Brain microvascular endothelial cell (primary cell): ENCODE measurements around the gene PLPP3.
A peak's percentile ranks its signal among the peaks of the same experiment; 100 is the strongest.
"Not testable (repeated sequence)": the region's sequence is repeated elsewhere in the genome, so short reads cannot be mapped to it uniquely, and the experiment has no call there.

Experiments
- DNase-seq: peaks from one replicate; pipeline ENCODE4 v3.0.0-alpha.2; 2020
- H3K27ac ChIP-seq: fragments of 250-450 bp; sonication (Bioruptor Pico); 2 replicates; pipeline ENCODE4 v1.5.1; 2020; ENCODE audit warnings: mild to moderate bottlenecking, moderate library complexity
- H3K27me3 ChIP-seq: fragments of 250-450 bp; sonication (Bioruptor Pico); replicated peaks from 2 replicates; pipeline ENCODE4 v1.5.1; 2020; ENCODE audit warnings: mild to moderate bottlenecking
- H3K36me3 ChIP-seq: fragments of 250-450 bp; sonication (Bioruptor Pico); replicated peaks from 2 replicates; pipeline ENCODE4 v1.5.1; 2020; ENCODE audit warnings: mild to moderate bottlenecking
- H3K4me3 ChIP-seq: 2 replicates; pipeline ENCODE4 v1.5.1; 2011; ENCODE audit warnings: low read depth, mild to moderate bottlenecking, control low read depth, low read length, moderate library complexity
- CTCF ChIP-seq: IDR thresholded peaks from 2 replicates; pipeline ENCODE4 v1.5.1; 2011; ENCODE audit warnings: low read depth, mild to moderate bottlenecking, moderate library complexity, low read length, control low read depth, inconsistent platforms; ENCODE audit errors: missing control alignments
- in situ Hi-C: cut with HindIII; loops from 2 replicates; pipeline ENCODE4 v1.10.0; 2017; ENCODE audit warnings: low sequenced_read_pairs, low pct_ligation_motif_present

The PLPP3 gene

GRCh38 chr1:56617141-56617540, 37.8 kb upstream of the PLPP3 start:
- no peaks in the 10 kb centered on the region for H3K27me3 ChIP-seq
- no peak for TF ChIP-seq CTCF

DNA sequence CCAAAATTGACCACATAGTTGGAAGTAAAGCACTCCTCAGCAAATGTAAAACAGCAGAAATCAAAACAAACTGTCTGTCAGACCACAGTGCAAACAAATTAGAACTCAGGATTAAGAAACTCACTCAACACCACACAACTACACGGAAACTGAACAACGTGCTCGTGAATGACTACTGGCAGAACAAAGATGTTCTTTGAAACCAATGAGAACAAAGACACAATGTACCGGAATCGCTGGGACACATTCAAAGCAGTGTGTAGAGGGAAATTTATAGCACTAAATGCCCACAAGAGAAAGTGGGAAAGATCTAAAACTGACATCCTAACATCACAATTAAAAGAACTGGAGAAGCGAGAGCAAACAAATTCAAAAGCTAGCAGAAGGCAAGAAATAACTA, 31.4 kb upstream of the PLPP3 start:
- H3K27me3 ChIP-seq, H3K36me3 ChIP-seq, H3K27ac ChIP-seq, H3K4me3 ChIP-seq, DNase-seq, in situ Hi-C loops: not testable (repeated sequence)

More at GRCh38 chr1:56617141-56617540, 37.8 kb upstream of the PLPP3 start:
- Histone ChIP-seq H3K36me3 (no peaks in the 10 kb centered on the region), H3K27ac (no peak overlapping the region), H3K4me3 (no peak overlapping the region)
- in situ Hi-C loops = no loop called here
- peak; percentile 27 for DNase-seq

DNA sequence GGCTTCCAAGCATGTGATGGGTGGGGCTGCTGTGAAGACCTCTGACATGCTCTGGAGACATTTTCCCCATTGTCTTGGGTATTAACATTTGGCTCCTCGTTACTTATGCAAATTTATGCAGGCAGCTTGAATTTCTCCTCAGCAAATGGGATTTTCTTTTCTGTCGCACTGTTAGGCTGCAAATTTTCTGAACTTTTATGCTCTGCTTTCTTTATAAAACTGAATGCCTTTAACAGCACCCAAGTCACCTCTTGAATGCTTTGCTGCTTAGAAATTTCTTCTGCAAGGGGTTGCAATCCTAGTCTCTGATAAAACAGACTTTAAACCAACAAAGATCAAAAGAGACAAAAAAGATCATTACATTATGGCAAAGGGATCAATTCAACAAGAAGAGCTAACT, 30.7 kb upstream of the PLPP3 start:
- DNase-seq, H3K4me3 ChIP-seq, H3K27me3 ChIP-seq, H3K27ac ChIP-seq, in situ Hi-C loops, H3K36me3 ChIP-seq: not testable (repeated sequence)

DNA sequence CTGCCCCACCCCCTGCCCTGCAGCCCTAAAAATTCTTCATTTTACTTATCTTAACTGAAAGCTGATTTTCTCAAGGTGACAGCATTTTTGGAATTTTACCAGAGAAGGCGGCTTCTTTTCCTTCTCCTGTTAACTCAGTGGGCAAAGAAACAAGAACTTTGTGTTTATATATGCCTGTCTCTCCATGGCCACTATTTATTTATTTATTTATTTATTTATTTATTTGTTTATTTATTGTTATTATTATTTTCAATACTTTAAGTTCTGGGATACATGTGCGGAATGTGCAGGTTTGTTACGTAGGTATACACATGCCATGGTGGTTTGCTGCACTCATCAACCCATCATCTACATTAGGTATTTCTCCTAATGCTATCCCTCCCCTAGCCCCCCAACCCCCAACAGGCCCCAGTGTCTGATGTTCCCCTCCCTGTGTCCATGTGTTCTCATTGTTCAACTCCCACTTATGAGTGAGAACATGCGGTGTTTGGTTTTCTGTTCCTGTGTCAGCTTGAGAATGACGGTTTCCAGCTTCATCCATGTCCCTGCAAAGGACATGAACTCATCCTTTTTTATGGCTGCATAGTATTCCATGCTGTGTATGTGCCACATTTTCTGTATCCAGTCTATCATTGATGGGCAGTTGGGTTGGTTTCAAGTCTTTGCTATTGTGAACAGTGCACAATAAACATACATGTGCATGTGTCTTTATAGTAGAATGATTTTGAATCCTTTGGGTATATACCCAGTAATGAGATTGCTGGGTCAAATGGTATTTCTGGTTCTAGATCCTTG, 16.2 kb upstream of the PLPP3 start:
- H3K27me3 ChIP-seq, H3K27ac ChIP-seq, H3K36me3 ChIP-seq, in situ Hi-C loops, DNase-seq, H3K4me3 ChIP-seq: not testable (repeated sequence)

DNA sequence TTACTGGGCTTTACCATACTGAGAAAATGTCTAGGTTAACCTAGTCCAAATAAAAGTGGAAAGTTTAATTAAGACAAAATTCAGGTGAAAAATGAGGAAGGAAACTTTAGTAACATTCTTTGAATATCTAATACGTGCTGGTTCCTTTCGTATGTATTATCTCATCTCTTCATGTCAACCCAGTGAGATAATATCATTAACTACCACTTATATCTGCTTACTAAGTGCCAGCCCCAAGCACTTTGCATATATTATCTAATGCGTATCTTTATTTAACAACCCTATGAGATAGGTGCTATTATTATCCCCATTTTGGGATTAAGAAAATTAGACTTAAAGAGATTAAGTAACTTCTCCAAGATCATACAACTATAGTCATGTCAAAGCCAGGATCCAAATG, 12.5 kb upstream of the PLPP3 start:
- no peak overlapping the region for H3K4me3 ChIP-seq
- no peaks in the 10 kb centered on the region for H3K27me3 ChIP-seq
- H3K27ac ChIP-seq = no peak overlapping the region
- no peak for DNase-seq
- TF ChIP-seq CTCF = no peak
- H3K36me3 ChIP-seq = no peaks in the 10 kb centered on the region
- in situ Hi-C loops = no loop called here

DNA sequence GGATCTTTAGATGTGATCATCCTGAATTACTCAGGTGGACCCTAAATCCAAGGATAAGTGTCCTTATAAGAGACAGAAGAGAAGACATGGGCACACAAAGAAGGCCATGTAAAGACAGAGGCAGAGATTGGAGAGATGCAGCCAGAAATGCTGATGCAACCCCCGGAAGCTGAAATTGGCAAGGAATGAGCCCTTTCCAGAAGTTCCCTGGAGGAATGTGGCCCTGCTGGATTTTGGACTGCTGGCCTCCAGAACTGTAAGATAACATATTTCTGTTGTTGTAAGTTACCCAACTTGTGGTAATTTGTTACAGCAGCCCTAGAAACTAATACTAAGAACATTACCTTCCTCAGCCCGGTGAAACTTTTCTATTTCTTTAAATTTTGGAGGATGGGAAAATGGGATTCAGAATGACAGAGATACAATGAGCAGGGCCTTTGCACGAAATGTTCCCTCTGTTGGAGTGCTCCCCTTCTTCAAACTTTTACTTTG, 11.2 kb upstream of the PLPP3 start:
- Histone ChIP-seq H3K4me3 (no peak overlapping the region), H3K27me3 (no peaks in the 10 kb centered on the region), H3K36me3 (no peaks in the 10 kb centered on the region), H3K27ac (no peak overlapping the region)
- in situ Hi-C loops = no loop called here
- TF ChIP-seq CTCF = no peak
- DNase-seq = no peak

DNA sequence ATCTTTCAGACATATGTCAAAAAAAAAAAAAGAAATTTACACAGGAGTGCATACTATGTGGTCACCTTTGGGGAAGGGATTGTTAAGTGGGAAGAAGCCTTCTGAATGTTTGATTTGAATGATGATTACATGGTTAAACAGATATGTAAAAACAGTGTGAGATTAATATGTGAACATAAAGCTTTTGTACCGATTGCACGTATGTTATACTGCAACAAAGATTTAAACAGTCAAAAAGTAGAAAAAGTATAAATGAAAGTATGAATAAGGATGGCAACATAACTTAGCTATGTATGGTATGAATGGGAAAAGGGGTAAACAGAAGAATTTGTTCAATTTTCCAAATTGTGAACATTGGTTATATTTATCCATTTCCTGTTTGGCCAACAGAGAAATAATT, 10.0 kb upstream of the PLPP3 start:
- Histone ChIP-seq H3K4me3 (no peak overlapping the region), H3K36me3 (no peaks in the 10 kb centered on the region), H3K27me3 (no peaks in the 10 kb centered on the region), H3K27ac (no peak overlapping the region)
- TF ChIP-seq CTCF = no peak
- in situ Hi-C loops = loop anchor here (10.0 kb wide), 1 partner anchor 1305 kb away; no protein-coding TSS in a partner anchor
- no peak for DNase-seq
